Transverse colon (tissue), 4 donors: Measurements from ENCODE around the gene DEUP1.

Experiments used
- CTCF ChIP-seq, 5 experiments: fragments of 200-600 bp in 3 of 5; fragments of 450-650 bp in 2 of 5; sonication (generic) in 3 of 5; IDR thresholded peaks; 1 replicate in 2 of 5; 2 replicates in 3 of 5; pipeline ENCODE4 v1.5.1; 2016 to 2017; ENCODE audit warnings: antibody characterized with exemption in 5 of 5, inconsistent platforms in 3 of 5, mild to moderate bottlenecking in 2 of 5, moderate library complexity in 1 of 5
- EP300 ChIP-seq: sonication (generic); formaldehyde crosslinking; IDR thresholded peaks from one replicate; pipeline ENCODE4 v1.6.1; 2017; ENCODE audit warnings: antibody characterized with exemption, low read depth
- POLR2A ChIP-seq: fragments of 450-650 bp; IDR thresholded peaks from one replicate; pipeline ENCODE4 v1.6.1; 2016; ENCODE audit warnings: antibody characterized with exemption, mild to moderate bottlenecking, moderate library complexity
- POLR2AphosphoS5 ChIP-seq, 3 donors: sonication (generic); formaldehyde crosslinking; IDR thresholded peaks; one replicate each; pipeline ENCODE4 v1.6.1; 2016; ENCODE audit warnings: antibody characterized with exemption in 3 of 3

- TF ChIP-seq POLR2A (no peak), CTCF (IDR thresholded peaks at IDR 0.05) (no peak), POLR2AphosphoS5 (IDR thresholded peaks at IDR 0.05) (no peak), EP300 (no peak)
Measured at GRCh38 chr11:93396316-93396715, 65.8 kb downstream of the DEUP1 start.
